GM12878 (cell line): ENCODE measurements around the gene ZNF816. TPM values are rescaled to one million over a fixed set of nuclear protein-coding genes. Genes with fewer than 3 reads are reported as not detected.

Experiments used
- ATAC-seq: fragments of 200-7000 bp; cut with Tn5 transposase; 3 replicates; pipeline ENCODE4 v1.9.1; 2020; ENCODE audit warnings: mild to moderate bottlenecking, moderate library complexity
- BruUV-seq: library from RNA; stranded (reverse); fragments of 400-500 nt; replicated peaks from 2 replicates; lab custom pipeline; 2021; lab: Mats Ljungman, UMichigan
- CTCF ChIA-PET: fragments of 300-600 bp; sonication (Branson Sonifier 250); formaldehyde crosslinking; extraction: SDS; loops from one replicate; lab custom pipeline; 2021; ENCODE audit warnings: inconsistent platforms; lab: Yijun Ruan, JAX
- POLR2A ChIA-PET: fragments of 350-600 bp; formaldehyde crosslinking; extraction: SDS; loops from one replicate; lab custom pipeline; 2021; ENCODE audit warnings: inconsistent platforms; lab: Charles Lee
- RAD21 ChIA-PET: fragments of 300-600 bp; sonication (Branson Sonifier 250); formaldehyde crosslinking; loops from one replicate; lab custom pipeline; 2023; ENCODE audit warnings: antibody characterized with exemption; ENCODE audit not compliant: unreplicated experiment; lab: Charles Lee
- SMC1A ChIA-PET: fragments of 300-600 bp; sonication (Branson Sonifier 250); formaldehyde crosslinking; loops from one replicate; lab custom pipeline; 2023; ENCODE audit not compliant: unreplicated experiment, uncharacterized antibody; lab: Charles Lee
- DNase-seq: peaks from one replicate; pipeline ENCODE4 v3.0.0-alpha.2; 2011; ENCODE audit warnings: low read depth, low spot score
- FAIRE-seq: peaks from 3 replicates; lab custom pipeline; 2011; peaks lifted over from hg19 to GRCh38; lab: Jason Lieb, UNC
- H2AFZ ChIP-seq: 2 replicates; pipeline ENCODE4 v1.6.0; 2011; ENCODE audit warnings: low read depth, low read length, control low read depth; ENCODE audit not compliant: control insufficient read depth
- H3K27ac ChIP-seq: 2 replicates; pipeline ENCODE4 v1.5.1; 2011; ENCODE audit warnings: control low read depth; ENCODE audit not compliant: control insufficient read depth, insufficient read depth
- H3K27me3 ChIP-seq, 2 experiments: replicated peaks in 1 of 2; 2 replicates each; pipeline versions ENCODE4 v1.6.0 to v1.6.1; 2011; ENCODE audit warnings: low read length in 1 of 2; ENCODE audit not compliant: control insufficient read depth in 2 of 2, insufficient read depth in 2 of 2
- H3K36me3 ChIP-seq, 2 experiments: 2 replicates each; pipeline ENCODE4 v1.5.1; 2011; ENCODE audit warnings: low read length in 1 of 2; ENCODE audit not compliant: control insufficient read depth in 2 of 2, insufficient read depth in 2 of 2
- H3K4me1 ChIP-seq: 2 replicates; pipeline ENCODE4 v1.6.1; 2011; ENCODE audit warnings: mild to moderate bottlenecking, low read length, moderate library complexity, mixed read lengths; ENCODE audit not compliant: control insufficient read depth, insufficient read depth
- H3K4me2 ChIP-seq: 2 replicates; pipeline ENCODE4 v1.6.0; 2011; ENCODE audit warnings: control low read depth; ENCODE audit not compliant: control insufficient read depth, insufficient read depth
- H3K4me3 ChIP-seq: fragments of 200-600 bp; sonication (generic); 2 replicates; pipeline ENCODE4 v1.5.1; 2016
- H3K79me2 ChIP-seq: 2 replicates; pipeline ENCODE4 v1.6.0; 2011; ENCODE audit warnings: low read length; ENCODE audit not compliant: control insufficient read depth, insufficient read depth
- H3K9ac ChIP-seq: 2 replicates; pipeline ENCODE4 v1.8.0; 2011; ENCODE audit warnings: low read length, control low read depth, mixed read lengths; ENCODE audit not compliant: control insufficient read depth, insufficient read depth
- H3K9me3 ChIP-seq: replicated peaks from 3 replicates; pipeline ENCODE4 v1.5.1; 2011; ENCODE audit warnings: mild to moderate bottlenecking, low read length; ENCODE audit not compliant: control insufficient read depth, insufficient read depth
- H4K20me1 ChIP-seq: 2 replicates; pipeline ENCODE4 v1.6.0; 2011; ENCODE audit not compliant: control insufficient read depth, insufficient read depth
- BHLHE40 ChIP-seq, 2 experiments: fragments of 450-650 bp in 1 of 2; IDR thresholded peaks; 2 replicates each; pipeline ENCODE4 v1.6.1; 2011 to 2017; ENCODE audit warnings: low read depth in 2 of 2, borderline replicate concordance in 1 of 2, improper control_type of control experiment in 1 of 2, low read length in 1 of 2, mild to moderate bottlenecking in 1 of 2
- CHD2 ChIP-seq: IDR thresholded peaks from 2 replicates; pipeline ENCODE4 v1.6.1; 2011; ENCODE audit warnings: low read depth, low read length, improper control_type of control experiment, borderline replicate concordance
- ESRRA ChIP-seq: IDR thresholded peaks from 2 replicates; pipeline ENCODE4 v1.6.1; 2012; ENCODE audit warnings: mild to moderate bottlenecking, low read length, improper control_type of control experiment
- EZH2 ChIP-seq: IDR thresholded peaks from 2 replicates; pipeline ENCODE4 v1.6.1; 2012; ENCODE audit warnings: low read depth, mild to moderate bottlenecking, control low read depth, inconsistent platforms, low read length, borderline replicate concordance; ENCODE audit not compliant: control insufficient read depth
- FOXM1 ChIP-seq: IDR thresholded peaks from 2 replicates; pipeline ENCODE4 v1.6.1; 2012; ENCODE audit warnings: low read depth, mild to moderate bottlenecking, inconsistent platforms, low read length, moderate library complexity
- NFIC ChIP-seq: IDR thresholded peaks from 2 replicates; pipeline ENCODE4 v1.6.1; 2012; ENCODE audit warnings: low read depth, mild to moderate bottlenecking, inconsistent platforms, low read length, moderate library complexity
- NR2C1 ChIP-seq: fragments of 450-650 bp; IDR thresholded peaks from 2 replicates; pipeline ENCODE4 v1.6.1; 2017; ENCODE audit warnings: antibody characterized with exemption, mild to moderate bottlenecking, moderate library complexity
- SIX5 ChIP-seq: IDR thresholded peaks from 2 replicates; pipeline ENCODE4 v1.6.1; 2011; ENCODE audit warnings: mild to moderate bottlenecking, low read depth, low read length, moderate library complexity; ENCODE audit not compliant: severe bottlenecking
- SMAD1 ChIP-seq: fragments of 450-650 bp; IDR thresholded peaks from 2 replicates; pipeline ENCODE4 v1.6.1; 2018; ENCODE audit warnings: mild to moderate bottlenecking, low read depth; ENCODE audit not compliant: partially characterized antibody
- SUZ12 ChIP-seq: fragments of 200-600 bp; sonication (generic); IDR thresholded peaks from one replicate; pipeline ENCODE4 v1.6.1; 2018; ENCODE audit warnings: antibody characterized with exemption, mild to moderate bottlenecking; ENCODE audit not compliant: unreplicated experiment
- TCF12 ChIP-seq: IDR thresholded peaks from 2 replicates; pipeline ENCODE4 v1.6.1; 2011; ENCODE audit warnings: low read depth, mild to moderate bottlenecking, low read length
- TCF3 ChIP-seq: IDR thresholded peaks from 2 replicates; pipeline ENCODE4 v1.6.1; 2012; ENCODE audit warnings: low read depth, mild to moderate bottlenecking, low read length, borderline replicate concordance; ENCODE audit not compliant: insufficient read depth
- WGBS: methylation state at CpG from one replicate; pipeline ENCODE4 v1.1.6; 2016; ENCODE audit warnings: low lambda C conversion rate; ENCODE audit not compliant: insufficient replicate concordance, insufficient coverage; ENCODE audit errors: missing lambda C conversion rate; 5-methylcytosine and 5-hydroxymethylcytosine counted together
- in situ Hi-C: fragments of 300-500 bp; cut with MboI; formaldehyde crosslinking; loops from 9 replicates; pipeline ENCODE4 v1.14.3; 2018; ENCODE audit warnings: mixed read lengths
- intact Hi-C: fragments of 100-400 bp; cut with micrococcal nuclease; formaldehyde crosslinking; loops from one replicate; pipeline ENCODE4 v1.14.2; 2022; ENCODE audit not compliant: unreplicated experiment
- polyA plus RNA-seq, 11 experiments: library from polyadenylated mRNA; depleted of rRNA in 4 of 11; unstranded in 6 of 11; stranded (reverse) in 5 of 11; fragments of >200 nt; fragmentation: Nextera tagmentation in 4 of 11; fragmentation: Illumina TruSeq in 1 of 11; extraction: Ambion mirVana in 4 of 11; extraction: Trizol in 1 of 11; gene quantifications; 1 replicate in 1 of 11; 2 replicates in 10 of 11; pipeline versions ENCODE4 v1.2.1 to v1.2.3, GENCODE V29; 2011 to 2016; ENCODE audit warnings: inconsistent platforms in 2 of 11, missing spikeins in 2 of 11, low read depth in 1 of 11
- total RNA-seq, 4 experiments: library from RNA; depleted of rRNA in 3 of 4; stranded (reverse); fragments of >200 nt in 3 of 4; fragmentation: Illumina TruSeq in 1 of 4; extraction: Trizol in 1 of 4; gene quantifications; 2 replicates each; pipeline versions ENCODE4 v1.2.1 to v1.2.3, GENCODE V29; 2013 to 2021
- TF ChIP-seq, protein P1 (sequence below): fragments of 450-650 bp; IDR thresholded peaks from 2 replicates; pipeline ENCODE4 v1.6.1; 2016; ENCODE audit warnings: mild to moderate bottlenecking
- TF ChIP-seq, protein P2 (sequence below): fragments of 450-650 bp; IDR thresholded peaks from 2 replicates; pipeline ENCODE4 v1.6.1; 2017; ENCODE audit warnings: mild to moderate bottlenecking, moderate library complexity
- TF ChIP-seq, protein P3 (sequence below): fragments of 450-650 bp; IDR thresholded peaks from 2 replicates; pipeline ENCODE4 v1.6.1; 2014; ENCODE audit warnings: mild to moderate bottlenecking

The ZNF816 gene
- total and polyA plus RNA-seq, 10 of the 15 experiments (the other 5 are each of a cell fraction or from before 2014, with no cell fraction given): 4.0 to 15.6 (median 7.5) TPM

DNA sequence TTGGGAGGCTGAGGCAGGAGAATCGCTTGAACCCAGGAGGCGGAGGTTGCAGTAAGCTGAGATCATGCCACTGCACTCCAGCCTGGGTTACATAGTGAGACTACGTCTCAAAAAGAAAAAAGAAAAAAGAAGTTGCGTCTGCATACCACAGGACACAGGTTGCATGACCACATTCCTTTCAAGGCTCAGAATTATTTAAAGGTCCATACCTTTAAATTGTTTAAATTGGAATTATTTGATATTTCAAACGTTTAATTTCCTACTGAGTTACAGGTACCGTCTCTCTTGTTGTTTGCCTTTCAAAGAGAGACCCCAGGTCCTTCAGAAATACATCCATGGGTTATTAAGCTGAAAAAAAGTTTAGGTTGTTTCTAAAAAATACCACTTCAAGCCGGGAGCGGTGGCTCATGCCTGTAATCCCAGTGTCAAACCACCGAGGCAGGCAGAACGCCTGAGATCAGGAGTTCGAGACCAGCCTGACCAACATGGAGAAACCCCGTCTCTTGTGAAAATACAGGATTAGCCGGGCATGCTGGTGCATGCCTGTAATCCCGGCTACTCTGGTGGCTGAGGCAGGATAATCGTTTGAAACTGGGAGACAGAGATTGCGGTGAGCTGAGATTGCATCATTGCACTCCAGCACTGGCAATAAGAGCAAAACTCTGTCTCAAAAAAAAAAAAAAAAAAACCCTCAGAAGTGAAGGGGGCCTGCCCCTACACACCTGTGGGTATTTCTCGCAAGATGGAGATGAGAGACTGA lies 18.6 kb downstream of the ZNF816 start:
- no peaks in the 10 kb centered on the region for H3K27me3 ChIP-seq
- ATAC-seq (no peak), FAIRE-seq (no peak), DNase-seq (no peak)
- H3K27ac ChIP-seq: no peak overlapping the region
- no peaks in the 10 kb centered on the region for H4K20me1 ChIP-seq
- H3K4me1 ChIP-seq: no peaks in the 10 kb centered on the region
- CTCF ChIA-PET: no interaction called here
- no peak overlapping the region for H3K4me3 ChIP-seq
- intact Hi-C loops (no loop called here), in situ Hi-C loops (loop anchor here (5.0 kb wide), 1 partner anchor 87 kb away; the partner anchor contains the start of gene ZNF468)
- TF ChIP-seq CHD2 (no peak), BHLHE40 (IDR thresholded peaks at IDR 0.05; ENCODE audit: borderline replicate concordance in 1 of 2, low read depth in 2 of 2, low read length in 1 of 2) (no peak), TCF3 (no peak), FOXM1 (no peak), TCF12 (no peak), EZH2 (no peak), SIX5 (no peak), ESRRA (no peak), NFIC (no peak), SUZ12 (no peak), NR2C1 (no peak), SMAD1 (no peak)
- TF ChIP-seq, protein P1, sequence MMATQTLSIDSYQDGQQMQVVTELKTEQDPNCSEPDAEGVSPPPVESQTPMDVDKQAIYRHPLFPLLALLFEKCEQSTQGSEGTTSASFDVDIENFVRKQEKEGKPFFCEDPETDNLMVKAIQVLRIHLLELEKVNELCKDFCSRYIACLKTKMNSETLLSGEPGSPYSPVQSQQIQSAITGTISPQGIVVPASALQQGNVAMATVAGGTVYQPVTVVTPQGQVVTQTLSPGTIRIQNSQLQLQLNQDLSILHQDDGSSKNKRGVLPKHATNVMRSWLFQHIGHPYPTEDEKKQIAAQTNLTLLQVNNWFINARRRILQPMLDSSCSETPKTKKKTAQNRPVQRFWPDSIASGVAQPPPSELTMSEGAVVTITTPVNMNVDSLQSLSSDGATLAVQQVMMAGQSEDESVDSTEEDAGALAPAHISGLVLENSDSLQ: no peak
- TF ChIP-seq, protein P2, sequence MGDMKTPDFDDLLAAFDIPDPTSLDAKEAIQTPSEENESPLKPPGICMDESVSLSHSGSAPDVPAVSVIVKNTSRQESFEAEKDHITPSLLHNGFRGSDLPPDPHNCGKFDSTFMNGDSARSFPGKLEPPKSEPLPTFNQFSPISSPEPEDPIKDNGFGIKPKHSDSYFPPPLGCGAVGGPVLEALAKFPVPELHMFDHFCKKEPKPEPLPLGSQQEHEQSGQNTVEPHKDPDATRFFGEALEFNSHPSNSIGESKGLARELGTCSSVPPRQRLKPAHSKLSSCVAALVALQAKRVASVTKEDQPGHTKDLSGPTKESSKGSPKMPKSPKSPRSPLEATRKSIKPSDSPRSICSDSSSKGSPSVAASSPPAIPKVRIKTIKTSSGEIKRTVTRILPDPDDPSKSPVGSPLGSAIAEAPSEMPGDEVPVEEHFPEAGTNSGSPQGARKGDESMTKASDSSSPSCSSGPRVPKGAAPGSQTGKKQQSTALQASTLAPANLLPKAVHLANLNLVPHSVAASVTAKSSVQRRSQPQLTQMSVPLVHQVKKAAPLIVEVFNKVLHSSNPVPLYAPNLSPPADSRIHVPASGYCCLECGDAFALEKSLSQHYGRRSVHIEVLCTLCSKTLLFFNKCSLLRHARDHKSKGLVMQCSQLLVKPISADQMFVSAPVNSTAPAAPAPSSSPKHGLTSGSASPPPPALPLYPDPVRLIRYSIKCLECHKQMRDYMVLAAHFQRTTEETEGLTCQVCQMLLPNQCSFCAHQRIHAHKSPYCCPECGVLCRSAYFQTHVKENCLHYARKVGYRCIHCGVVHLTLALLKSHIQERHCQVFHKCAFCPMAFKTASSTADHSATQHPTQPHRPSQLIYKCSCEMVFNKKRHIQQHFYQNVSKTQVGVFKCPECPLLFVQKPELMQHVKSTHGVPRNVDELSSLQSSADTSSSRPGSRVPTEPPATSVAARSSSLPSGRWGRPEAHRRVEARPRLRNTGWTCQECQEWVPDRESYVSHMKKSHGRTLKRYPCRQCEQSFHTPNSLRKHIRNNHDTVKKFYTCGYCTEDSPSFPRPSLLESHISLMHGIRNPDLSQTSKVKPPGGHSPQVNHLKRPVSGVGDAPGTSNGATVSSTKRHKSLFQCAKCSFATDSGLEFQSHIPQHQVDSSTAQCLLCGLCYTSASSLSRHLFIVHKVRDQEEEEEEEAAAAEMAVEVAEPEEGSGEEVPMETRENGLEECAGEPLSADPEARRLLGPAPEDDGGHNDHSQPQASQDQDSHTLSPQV: no peak
- TF ChIP-seq, protein P3, sequence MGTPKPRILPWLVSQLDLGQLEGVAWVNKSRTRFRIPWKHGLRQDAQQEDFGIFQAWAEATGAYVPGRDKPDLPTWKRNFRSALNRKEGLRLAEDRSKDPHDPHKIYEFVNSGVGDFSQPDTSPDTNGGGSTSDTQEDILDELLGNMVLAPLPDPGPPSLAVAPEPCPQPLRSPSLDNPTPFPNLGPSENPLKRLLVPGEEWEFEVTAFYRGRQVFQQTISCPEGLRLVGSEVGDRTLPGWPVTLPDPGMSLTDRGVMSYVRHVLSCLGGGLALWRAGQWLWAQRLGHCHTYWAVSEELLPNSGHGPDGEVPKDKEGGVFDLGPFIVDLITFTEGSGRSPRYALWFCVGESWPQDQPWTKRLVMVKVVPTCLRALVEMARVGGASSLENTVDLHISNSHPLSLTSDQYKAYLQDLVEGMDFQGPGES: no peak
- H3K9me3 ChIP-seq: peaks cover 2% of the 10 kb centered on the region; the same call in 2 of the 3 replicates
- no TSS peak for BruUV-seq
- no peaks in the 10 kb centered on the region for H3K36me3 ChIP-seq
- no peak overlapping the region for H2AFZ ChIP-seq
- 89% methylated on average over 17 of the region's 17 CpGs for WGBS
- POLR2A ChIA-PET: interaction anchor here (0.5 kb wide), 1 partner anchor 77 kb away, joined by 6 read pairs; no protein-coding TSS in a partner anchor
- no peak overlapping the region for H3K4me2 ChIP-seq
- peaks cover 4% of the 10 kb centered on the region for H3K79me2 ChIP-seq
- H3K9ac ChIP-seq: no peak overlapping the region
- RAD21 ChIA-PET: no interaction called here
- SMC1A ChIA-PET: interaction anchor here (0.9 kb wide), 1 partner anchor 19 kb away, joined by 3 read pairs; the partner anchor contains the start of gene ZNF816
